ENCODE results near the gene TEX54.

GRCh38 chr11:62851807-62852522, 19.3 kb upstream of the TEX54 start:
- TF ChIP-seq CTCF (IDR thresholded peaks at IDR 0.05) (no peak), POLR2A (IDR thresholded peaks at IDR 0.05) (no peak)
